ENCODE results near the gene ZNF423. TPM values are rescaled to one million over a fixed set of nuclear protein-coding genes. Genes with fewer than 3 reads are reported as not detected.

Gene ZNF423
- total RNA-seq, 1 donor from 2014 or later: 49.8 TPM

DNA sequence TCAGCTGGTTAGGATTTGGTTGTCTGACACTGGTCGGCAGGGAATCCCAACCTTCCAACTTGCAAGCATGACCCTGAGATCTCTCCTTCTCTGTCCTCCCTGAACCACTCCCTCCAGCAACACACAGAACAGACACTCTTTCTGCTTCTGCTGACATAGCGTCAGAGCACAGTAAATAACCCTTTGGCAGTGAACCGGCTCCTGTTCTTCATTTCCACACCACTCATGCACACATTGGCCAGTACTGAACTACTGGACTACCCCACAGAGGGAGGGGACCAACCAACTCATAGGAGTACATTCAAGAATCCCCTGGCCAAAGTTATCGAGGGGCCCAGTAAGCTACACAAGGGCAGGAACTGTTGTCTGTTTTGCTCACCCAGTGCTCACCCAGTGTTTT, 138.2 kb downstream of the ZNF423 start:
- H3K36me3 Mint-ChIP-seq (ENCODE audit: insufficient read depth): peaks cover 8% of the 10 kb centered on the region
- no peak for DNase-seq (ENCODE audit: low spot score, unreplicated experiment)
- peaks cover 1% of the 10 kb centered on the region for H3K4me1 Mint-ChIP-seq (ENCODE audit: low read depth)
- no peaks in the 10 kb centered on the region for H3K9me3 Mint-ChIP-seq (ENCODE audit: low read depth)
- no peak overlapping the region for H3K27ac Mint-ChIP-seq
- H3K27me3 Mint-ChIP-seq: no peaks in the 10 kb centered on the region
- TF ChIP-seq, protein P1, sequence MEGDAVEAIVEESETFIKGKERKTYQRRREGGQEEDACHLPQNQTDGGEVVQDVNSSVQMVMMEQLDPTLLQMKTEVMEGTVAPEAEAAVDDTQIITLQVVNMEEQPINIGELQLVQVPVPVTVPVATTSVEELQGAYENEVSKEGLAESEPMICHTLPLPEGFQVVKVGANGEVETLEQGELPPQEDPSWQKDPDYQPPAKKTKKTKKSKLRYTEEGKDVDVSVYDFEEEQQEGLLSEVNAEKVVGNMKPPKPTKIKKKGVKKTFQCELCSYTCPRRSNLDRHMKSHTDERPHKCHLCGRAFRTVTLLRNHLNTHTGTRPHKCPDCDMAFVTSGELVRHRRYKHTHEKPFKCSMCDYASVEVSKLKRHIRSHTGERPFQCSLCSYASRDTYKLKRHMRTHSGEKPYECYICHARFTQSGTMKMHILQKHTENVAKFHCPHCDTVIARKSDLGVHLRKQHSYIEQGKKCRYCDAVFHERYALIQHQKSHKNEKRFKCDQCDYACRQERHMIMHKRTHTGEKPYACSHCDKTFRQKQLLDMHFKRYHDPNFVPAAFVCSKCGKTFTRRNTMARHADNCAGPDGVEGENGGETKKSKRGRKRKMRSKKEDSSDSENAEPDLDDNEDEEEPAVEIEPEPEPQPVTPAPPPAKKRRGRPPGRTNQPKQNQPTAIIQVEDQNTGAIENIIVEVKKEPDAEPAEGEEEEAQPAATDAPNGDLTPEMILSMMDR (IDR thresholded peaks at IDR 0.05; ENCODE audit: unreplicated experiment): no peak
- no peak overlapping the region for H3K4me3 Mint-ChIP-seq (ENCODE audit: low read depth)

DNA sequence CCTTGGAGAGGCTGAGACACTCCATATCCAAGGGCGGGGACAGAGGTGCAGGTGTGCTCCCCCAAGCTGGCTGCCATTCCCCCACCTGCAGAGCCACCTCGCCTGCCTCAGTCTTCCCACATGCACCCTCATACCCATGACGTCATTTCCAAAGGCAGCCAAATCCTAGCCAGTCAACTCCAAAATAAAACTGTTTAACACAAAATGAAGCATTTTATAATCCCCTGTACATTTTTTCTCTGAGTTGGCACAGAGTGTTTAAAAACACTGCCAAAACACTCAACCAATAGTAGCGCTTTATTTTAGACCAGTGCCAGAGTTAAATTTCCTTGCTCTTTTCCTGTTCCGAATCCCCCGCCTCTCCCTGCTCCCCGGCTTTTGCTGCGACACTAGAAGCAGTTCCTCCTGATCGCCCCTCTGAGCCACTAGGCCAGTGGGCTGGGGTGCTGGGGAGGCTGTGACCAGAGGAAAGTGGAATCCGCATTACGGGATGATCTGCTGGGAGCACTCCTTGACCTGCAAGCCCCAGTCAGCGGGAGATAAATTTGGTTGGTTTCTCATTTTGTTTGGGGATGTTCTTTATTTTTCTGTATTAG, 139.5 kb downstream of the ZNF423 start:
- no peak overlapping the region for H3K27ac Mint-ChIP-seq
- H3K4me3 Mint-ChIP-seq (ENCODE audit: low read depth): no peak overlapping the region
- H3K27me3 Mint-ChIP-seq: no peaks in the 10 kb centered on the region
- no peak for DNase-seq (ENCODE audit: low spot score, unreplicated experiment)
- H3K9me3 Mint-ChIP-seq (ENCODE audit: low read depth): no peaks in the 10 kb centered on the region
- peaks cover 1% of the 10 kb centered on the region for H3K4me1 Mint-ChIP-seq (ENCODE audit: low read depth)
- TF ChIP-seq, protein P1 (IDR thresholded peaks at IDR 0.05; ENCODE audit: unreplicated experiment): no peak
- H3K36me3 Mint-ChIP-seq (ENCODE audit: insufficient read depth): peaks cover 4% of the 10 kb centered on the region

DNA sequence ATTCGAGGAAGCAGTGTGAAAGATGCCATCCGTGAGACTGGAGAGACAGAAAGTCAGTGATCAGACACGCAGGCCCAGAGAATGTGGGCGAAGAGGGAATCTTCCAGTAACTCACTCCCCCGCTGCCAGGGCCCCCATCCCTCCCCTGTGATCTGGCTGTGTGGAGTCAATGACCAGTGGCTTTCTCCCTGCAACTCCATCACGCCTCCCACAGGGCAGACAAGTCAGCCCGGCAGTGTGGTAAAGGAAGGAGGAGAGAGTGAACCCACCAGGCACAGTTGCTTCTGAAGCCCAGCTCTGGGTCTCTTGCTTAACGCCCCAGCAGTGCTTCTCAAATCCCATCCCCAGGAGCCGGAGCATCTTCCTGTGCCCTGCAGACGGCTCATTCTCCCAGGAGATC, 142.1 kb downstream of the ZNF423 start:
- H3K4me3 Mint-ChIP-seq (ENCODE audit: low read depth): no peak overlapping the region
- H3K27ac Mint-ChIP-seq: no peak overlapping the region
- H3K4me1 Mint-ChIP-seq (ENCODE audit: low read depth): no peaks in the 10 kb centered on the region

DNA sequence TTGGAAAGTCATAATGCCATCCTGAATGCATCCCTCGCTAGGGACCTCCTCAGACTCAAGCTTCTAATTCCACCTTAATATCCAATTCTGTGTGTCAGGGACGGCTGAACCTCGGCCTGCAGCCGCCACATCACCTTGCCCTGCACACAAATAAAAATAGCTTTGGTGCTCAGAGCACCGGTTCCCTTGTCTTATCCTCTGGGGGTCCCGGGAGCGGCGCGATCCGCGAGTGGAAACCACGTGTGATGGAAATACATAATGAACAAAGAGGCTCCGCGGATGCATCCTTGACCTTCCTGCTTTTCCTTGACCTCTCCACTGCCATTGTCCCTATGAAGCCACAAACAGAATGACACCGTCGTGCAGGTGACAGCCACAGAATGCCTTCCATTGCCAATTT, 143.4 kb downstream of the ZNF423 start:
- TF ChIP-seq, protein P1 (IDR thresholded peaks at IDR 0.05; ENCODE audit: unreplicated experiment): no peak
- Mint-ChIP-seq H3K36me3 (ENCODE audit: insufficient read depth) (peaks cover 3% of the 10 kb centered on the region), H3K27me3 (no peaks in the 10 kb centered on the region), H3K27ac (no peak overlapping the region), H3K4me3 (ENCODE audit: low read depth) (no peak overlapping the region), H3K9me3 (ENCODE audit: low read depth) (no peaks in the 10 kb centered on the region), H3K4me1 (ENCODE audit: low read depth) (no peaks in the 10 kb centered on the region)
- DNase-seq (ENCODE audit: low spot score, unreplicated experiment): no peak

More for the DNA sequence above, 142.1 kb downstream of the ZNF423 start:
- peaks cover 2% of the 10 kb centered on the region for H3K36me3 Mint-ChIP-seq (ENCODE audit: insufficient read depth)
- no peaks in the 10 kb centered on the region for H3K27me3 Mint-ChIP-seq
- DNase-seq (ENCODE audit: low spot score, unreplicated experiment): no peak
- TF ChIP-seq, protein P1 (IDR thresholded peaks at IDR 0.05; ENCODE audit: unreplicated experiment): no peak
- no peaks in the 10 kb centered on the region for H3K9me3 Mint-ChIP-seq (ENCODE audit: low read depth)

DNA sequence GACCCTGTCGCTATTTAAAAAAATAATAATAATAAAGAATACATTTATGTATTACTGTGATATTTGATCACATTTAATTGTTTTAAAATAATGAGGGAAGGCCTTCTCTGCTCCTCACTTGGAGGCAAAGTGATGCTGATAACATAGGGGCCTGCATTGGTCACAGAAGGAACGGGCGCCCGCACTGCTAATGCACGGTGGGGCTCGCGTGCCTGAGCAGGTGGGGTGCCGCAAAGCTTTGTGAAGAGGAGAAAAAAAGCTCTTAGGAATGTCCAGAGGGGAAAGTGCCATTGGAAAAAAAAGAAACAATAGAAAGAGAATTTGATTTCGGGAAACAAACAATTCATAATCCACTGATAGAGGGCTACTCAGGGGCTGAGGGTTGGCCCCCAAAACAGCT, 143.8 kb downstream of the ZNF423 start:
- no peaks in the 10 kb centered on the region for H3K27me3 Mint-ChIP-seq
- peak overlapping the region; percentile 49 for H3K27ac Mint-ChIP-seq
- no peaks in the 10 kb centered on the region for H3K4me1 Mint-ChIP-seq (ENCODE audit: low read depth)
- peaks cover 3% of the 10 kb centered on the region for H3K36me3 Mint-ChIP-seq (ENCODE audit: insufficient read depth)
- TF ChIP-seq, protein P1 (IDR thresholded peaks at IDR 0.05; ENCODE audit: unreplicated experiment): no peak
- no peak overlapping the region for H3K4me3 Mint-ChIP-seq (ENCODE audit: low read depth)
- no peaks in the 10 kb centered on the region for H3K9me3 Mint-ChIP-seq (ENCODE audit: low read depth)
- no peak for DNase-seq (ENCODE audit: low spot score, unreplicated experiment)
